ENCODE measurements around the gene TEX52. TPM values are rescaled to one million over a fixed set of nuclear protein-coding genes. Genes with fewer than 3 reads are reported as not detected.
A peak's percentile ranks its signal among the peaks of the same experiment; 100 is the strongest.

Gene TEX52
- total and polyA plus RNA-seq, 2 of the 13 experiments (the other 11 are each of a cell fraction or from before 2014, with no cell fraction given), result 0.05 TPM; not detected in 1

DNA sequence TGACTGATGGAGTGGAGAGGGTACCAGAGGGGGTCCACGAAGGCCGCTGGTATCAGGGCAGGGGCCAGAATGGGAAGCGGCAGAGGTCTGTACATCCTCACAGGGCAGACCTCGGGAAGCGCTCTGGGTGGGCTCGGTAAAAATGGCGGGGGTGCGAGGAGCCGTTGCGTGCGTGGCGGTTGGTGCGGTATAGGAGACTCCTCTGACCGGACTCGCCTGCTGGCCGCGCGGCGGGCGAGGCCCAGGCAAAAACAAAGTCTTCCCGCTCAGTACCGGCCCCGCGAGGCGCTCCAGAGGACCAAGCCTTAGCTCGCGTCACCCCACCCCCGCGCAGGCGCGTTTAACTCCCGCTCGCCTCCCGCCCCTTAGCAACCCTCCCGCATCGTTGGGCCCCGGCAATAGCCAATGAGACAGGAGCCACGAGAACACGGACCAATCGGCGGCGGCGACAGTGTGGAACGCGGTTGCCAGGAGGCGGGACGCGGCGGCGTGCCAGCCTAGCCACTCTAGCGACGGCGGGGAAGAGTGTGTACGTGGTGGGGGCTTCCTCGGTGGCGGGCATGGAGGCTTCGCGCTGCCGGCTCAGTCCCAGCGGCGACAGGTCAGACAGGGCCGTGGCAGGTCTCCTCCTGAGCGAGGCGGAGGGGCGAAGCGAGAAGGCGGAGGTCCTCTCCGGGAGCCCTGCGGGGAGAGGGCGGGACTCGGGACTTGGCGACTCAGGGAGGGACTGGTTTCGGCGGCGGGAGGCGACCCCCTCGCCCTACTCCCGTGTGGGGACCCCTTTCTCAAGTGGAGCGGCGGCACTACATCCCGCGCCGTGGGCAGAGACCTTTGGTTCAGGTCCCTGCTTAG, 33.8 kb upstream of the TEX52 start, which contains the start of gene TULP3 (continued):
- peak; percentile 65; the same call in 1 of the 2 replicates for TF ChIP-seq ZNF780A (CRISPR knock-in tag; IDR thresholded peaks at IDR 0.05)
- TF ChIP-seq ZFP82 (CRISPR knock-in tag; IDR thresholded peaks at IDR 0.05; ENCODE audit: borderline replicate concordance), result 0 out of 2 replicates have a peak, but pooled peaks have one; percentile 20
- peak; percentile 28 for TF ChIP-seq BHLHE40 (IDR thresholded peaks at IDR 0.05; ENCODE audit: low read length)
- no peak for TF ChIP-seq IRF2 (CRISPR knock-in tag; IDR thresholded peaks at IDR 0.05)
- TF ChIP-seq ZSCAN30 (CRISPR knock-in tag; IDR thresholded peaks at IDR 0.05), result peak; percentile 79; the same call in 1 of the 2 replicates
- TF ChIP-seq NONO (IDR thresholded peaks at IDR 0.05), result no peak
- TF ChIP-seq NONO (CRISPR knock-in tag; conservative IDR thresholded peaks at IDR 0.05), result peak; percentile 83
- peak; percentile 82 for TF ChIP-seq PHF8 (CRISPR knock-in tag; IDR thresholded peaks at IDR 0.05)
- TF ChIP-seq ZNF160 (CRISPR knock-in tag; IDR thresholded peaks at IDR 0.05), result no peak; the same call in 1 of the 2 replicates
- peak; percentile 38; the same call in 1 of the 2 replicates for TF ChIP-seq STAT5B (CRISPR knock-in tag; IDR thresholded peaks at IDR 0.05)
- no peak for TF ChIP-seq ATM (IDR thresholded peaks at IDR 0.05; ENCODE audit: borderline replicate concordance)
- TF ChIP-seq, protein P1, sequence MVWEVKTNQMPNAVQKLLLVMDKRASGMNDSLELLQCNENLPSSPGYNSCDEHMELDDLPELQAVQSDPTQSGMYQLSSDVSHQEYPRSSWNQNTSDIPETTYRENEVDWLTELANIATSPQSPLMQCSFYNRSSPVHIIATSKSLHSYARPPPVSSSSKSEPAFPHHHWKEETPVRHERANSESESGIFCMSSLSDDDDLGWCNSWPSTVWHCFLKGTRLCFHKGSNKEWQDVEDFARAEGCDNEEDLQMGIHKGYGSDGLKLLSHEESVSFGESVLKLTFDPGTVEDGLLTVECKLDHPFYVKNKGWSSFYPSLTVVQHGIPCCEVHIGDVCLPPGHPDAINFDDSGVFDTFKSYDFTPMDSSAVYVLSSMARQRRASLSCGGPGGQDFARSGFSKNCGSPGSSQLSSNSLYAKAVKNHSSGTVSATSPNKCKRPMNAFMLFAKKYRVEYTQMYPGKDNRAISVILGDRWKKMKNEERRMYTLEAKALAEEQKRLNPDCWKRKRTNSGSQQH (CRISPR knock-in tag; IDR thresholded peaks at IDR 0.05; ENCODE audit: low read depth), result 0 out of 2 replicates have a peak, but pooled peaks have one; percentile 44
- TF ChIP-seq UBTF (CRISPR knock-in tag; IDR thresholded peaks at IDR 0.05), result peak; percentile 87
- no peak for TF ChIP-seq CBX5 (CRISPR knock-in tag; IDR thresholded peaks at IDR 0.05; ENCODE audit: borderline replicate concordance)
- TF ChIP-seq ZNF143 (CRISPR knock-in tag; IDR thresholded peaks at IDR 0.05), result no peak
- TF ChIP-seq ZNF101 (CRISPR knock-in tag; IDR thresholded peaks at IDR 0.05; ENCODE audit: borderline replicate concordance, low read depth), result no peak
- TF ChIP-seq ZNF616 (CRISPR knock-in tag; IDR thresholded peaks at IDR 0.05; ENCODE audit: low read depth), result peak; percentile 77
- TF ChIP-seq, protein P2, sequence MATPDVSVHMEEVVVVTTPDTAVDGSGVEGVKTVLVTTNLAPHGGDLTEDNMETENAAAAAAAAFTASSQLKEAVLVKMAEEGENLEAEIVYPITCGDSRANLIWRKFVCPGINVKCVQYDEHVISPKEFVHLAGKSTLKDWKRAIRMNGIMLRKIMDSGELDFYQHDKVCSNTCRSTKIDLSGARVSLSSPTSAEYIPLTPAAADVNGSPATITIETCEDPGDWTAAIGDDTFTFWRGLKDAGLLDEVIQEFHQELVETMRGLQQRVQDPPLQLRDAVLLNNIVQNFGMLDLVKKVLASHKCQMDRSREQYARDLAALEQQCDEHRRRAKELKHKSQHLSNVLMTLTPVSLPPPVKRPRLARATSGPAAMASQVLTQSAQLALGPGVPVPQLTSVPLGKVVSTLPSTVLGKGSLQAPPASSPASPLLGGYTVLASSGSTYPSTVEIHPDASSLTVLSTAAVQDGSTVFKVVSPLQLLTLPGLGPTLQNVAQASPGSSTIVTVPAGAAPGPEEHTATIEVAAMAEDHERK (CRISPR knock-in tag; IDR thresholded peaks at IDR 0.05; ENCODE audit: low read depth), result no peak; the same call in 1 of the 2 replicates
- TF ChIP-seq, protein P3, sequence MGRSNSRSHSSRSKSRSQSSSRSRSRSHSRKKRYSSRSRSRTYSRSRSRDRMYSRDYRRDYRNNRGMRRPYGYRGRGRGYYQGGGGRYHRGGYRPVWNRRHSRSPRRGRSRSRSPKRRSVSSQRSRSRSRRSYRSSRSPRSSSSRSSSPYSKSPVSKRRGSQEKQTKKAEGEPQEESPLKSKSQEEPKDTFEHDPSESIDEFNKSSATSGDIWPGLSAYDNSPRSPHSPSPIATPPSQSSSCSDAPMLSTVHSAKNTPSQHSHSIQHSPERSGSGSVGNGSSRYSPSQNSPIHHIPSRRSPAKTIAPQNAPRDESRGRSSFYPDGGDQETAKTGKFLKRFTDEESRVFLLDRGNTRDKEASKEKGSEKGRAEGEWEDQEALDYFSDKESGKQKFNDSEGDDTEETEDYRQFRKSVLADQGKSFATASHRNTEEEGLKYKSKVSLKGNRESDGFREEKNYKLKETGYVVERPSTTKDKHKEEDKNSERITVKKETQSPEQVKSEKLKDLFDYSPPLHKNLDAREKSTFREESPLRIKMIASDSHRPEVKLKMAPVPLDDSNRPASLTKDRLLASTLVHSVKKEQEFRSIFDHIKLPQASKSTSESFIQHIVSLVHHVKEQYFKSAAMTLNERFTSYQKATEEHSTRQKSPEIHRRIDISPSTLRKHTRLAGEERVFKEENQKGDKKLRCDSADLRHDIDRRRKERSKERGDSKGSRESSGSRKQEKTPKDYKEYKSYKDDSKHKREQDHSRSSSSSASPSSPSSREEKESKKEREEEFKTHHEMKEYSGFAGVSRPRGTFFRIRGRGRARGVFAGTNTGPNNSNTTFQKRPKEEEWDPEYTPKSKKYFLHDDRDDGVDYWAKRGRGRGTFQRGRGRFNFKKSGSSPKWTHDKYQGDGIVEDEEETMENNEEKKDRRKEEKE (IDR thresholded peaks at IDR 0.05), result no peak
- TF ChIP-seq DRAP1 (CRISPR knock-in tag; IDR thresholded peaks at IDR 0.05), result peak; percentile 90
- peak; percentile 80; the same call in 1 of the 2 replicates for TF ChIP-seq PAX8 (CRISPR knock-in tag; IDR thresholded peaks at IDR 0.05; ENCODE audit: borderline replicate concordance)

All from HepG2 (cell line).